ENCODE data around the gene NANS. TPM values are rescaled to one million over a fixed set of nuclear protein-coding genes. Genes with fewer than 3 reads are reported as not detected.

The NANS gene
- total and polyA plus RNA-seq, 10 of the 15 experiments (the other 5 are each of a cell fraction or from before 2014, with no cell fraction given) = 21.0 to 126 (median 52.3) TPM

- TF ChIP-seq SUZ12 (IDR thresholded peaks at IDR 0.05; ENCODE audit: unreplicated experiment) (no peak), SRF (IDR thresholded peaks at IDR 0.05; ENCODE audit: low read depth in 2 of 2, low read length in 2 of 2) (no peak), FOS (IDR thresholded peaks at IDR 0.05; ENCODE audit: borderline replicate concordance, extremely low read depth, insufficient read length) (no peak), HDAC2 (IDR thresholded peaks at IDR 0.05) (no peak), CUX1 (IDR thresholded peaks at IDR 0.05; ENCODE audit: insufficient replicate concordance, low read depth, low read length) (no peak), NR2F1 (conservative IDR thresholded peaks at IDR 0.05) (no peak), PAX5 (IDR thresholded peaks at IDR 0.05; ENCODE audit: borderline replicate concordance, low read depth, low read length) (no peak), TARDBP (IDR thresholded peaks at IDR 0.05; ENCODE audit: borderline replicate concordance) (no peak), SPI1 (IDR thresholded peaks at IDR 0.05; ENCODE audit: borderline replicate concordance, insufficient read depth, low read depth, low read length) (peak; percentile 39; the same call in 1 of the 2 replicates), ZBTB4 (CRISPR knock-in tag; IDR thresholded peaks at IDR 0.05) (no peak), USF2 (IDR thresholded peaks at IDR 0.05; ENCODE audit: borderline replicate concordance, low read depth, low read length) (no peak), TCF12 (IDR thresholded peaks at IDR 0.05; ENCODE audit: low read depth, low read length) (peak; percentile 74; the same call in 1 of the 2 replicates), HCFC1 (IDR thresholded peaks at IDR 0.05; ENCODE audit: low read length) (no peak), NR2C2 (IDR thresholded peaks at IDR 0.05; ENCODE audit: borderline replicate concordance, control insufficient read depth, insufficient read length, low read depth) (no peak), IKZF2 (IDR thresholded peaks at IDR 0.05) (peak; percentile 84), ZBTB33 (IDR thresholded peaks at IDR 0.05) (no peak)
- TF ChIP-seq, protein P1, sequence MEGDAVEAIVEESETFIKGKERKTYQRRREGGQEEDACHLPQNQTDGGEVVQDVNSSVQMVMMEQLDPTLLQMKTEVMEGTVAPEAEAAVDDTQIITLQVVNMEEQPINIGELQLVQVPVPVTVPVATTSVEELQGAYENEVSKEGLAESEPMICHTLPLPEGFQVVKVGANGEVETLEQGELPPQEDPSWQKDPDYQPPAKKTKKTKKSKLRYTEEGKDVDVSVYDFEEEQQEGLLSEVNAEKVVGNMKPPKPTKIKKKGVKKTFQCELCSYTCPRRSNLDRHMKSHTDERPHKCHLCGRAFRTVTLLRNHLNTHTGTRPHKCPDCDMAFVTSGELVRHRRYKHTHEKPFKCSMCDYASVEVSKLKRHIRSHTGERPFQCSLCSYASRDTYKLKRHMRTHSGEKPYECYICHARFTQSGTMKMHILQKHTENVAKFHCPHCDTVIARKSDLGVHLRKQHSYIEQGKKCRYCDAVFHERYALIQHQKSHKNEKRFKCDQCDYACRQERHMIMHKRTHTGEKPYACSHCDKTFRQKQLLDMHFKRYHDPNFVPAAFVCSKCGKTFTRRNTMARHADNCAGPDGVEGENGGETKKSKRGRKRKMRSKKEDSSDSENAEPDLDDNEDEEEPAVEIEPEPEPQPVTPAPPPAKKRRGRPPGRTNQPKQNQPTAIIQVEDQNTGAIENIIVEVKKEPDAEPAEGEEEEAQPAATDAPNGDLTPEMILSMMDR (IDR thresholded peaks at IDR 0.05 in 2 of 3, conservative IDR thresholded peaks at IDR 0.05 in 1 of 3; ENCODE audit: control insufficient read depth in 2 of 3, extremely low read depth in 1 of 3, insufficient read depth in 1 of 3, low read depth in 3 of 3, low read length in 3 of 3) = no peak
These were observed 47.9 kb downstream of the NANS start (continued) for GRCh38 chr9:98104445-98104881.

Measured in GM12878 (cell line).